Ammon's horn (tissue), 1 donor: ENCODE measurements around the gene FARP1.

Experiments used
- DNase-seq: peaks from one replicate; pipeline ENCODE4 v3.0.0-alpha.2; 2016; ENCODE audit warnings: low spot score

The FARP1 gene

GRCh38 chr13:98332222-98332621 lies 189.3 kb downstream of the FARP1 start:
- DNase-seq, result no peak

GRCh38 chr13:98332691-98333090 lies 189.8 kb downstream of the FARP1 start:
- DNase-seq, result no peak

GRCh38 chr13:98333486-98333885 lies 190.6 kb downstream of the FARP1 start:
- DNase-seq, result peak; percentile 43

- DNase-seq, result no peak
Observed at GRCh38 chr13:98334620-98335205, 191.8 kb downstream of the FARP1 start.

- no peak for DNase-seq
Observed at GRCh38 chr13:98335721-98336120, 192.8 kb downstream of the FARP1 start.

GRCh38 chr13:98338310-98338709 lies 195.4 kb downstream of the FARP1 start:
- no peak for DNase-seq

- no peak for DNase-seq
Observed at GRCh38 chr13:98339684-98340425, 197.0 kb downstream of the FARP1 start.

GRCh38 chr13:98342953-98343352 lies 200.1 kb downstream of the FARP1 start:
- DNase-seq, result no peak

- no peak for DNase-seq
Observed at GRCh38 chr13:98343461-98343860, 200.6 kb downstream of the FARP1 start.

- DNase-seq, result no peak
Observed at GRCh38 chr13:98344392-98344791, 201.5 kb downstream of the FARP1 start.

- no peak for DNase-seq
Observed at GRCh38 chr13:98345107-98345935, 202.4 kb downstream of the FARP1 start.

- no peak for DNase-seq
Observed at GRCh38 chr13:98346904-98347636, 204.2 kb downstream of the FARP1 start.

- DNase-seq, result no peak
Observed at GRCh38 chr13:98347756-98348155, 204.9 kb downstream of the FARP1 start.

- DNase-seq, result no peak
Observed at GRCh38 chr13:98348466-98349200, 205.7 kb downstream of the FARP1 start.

GRCh38 chr13:98349731-98350305 lies 206.9 kb downstream of the FARP1 start:
- DNase-seq, result no peak

GRCh38 chr13:98350746-98351330 lies 207.9 kb downstream of the FARP1 start:
- no peak for DNase-seq

- no peak for DNase-seq
Observed at GRCh38 chr13:98351636-98352035, 208.7 kb downstream of the FARP1 start.

- no peak for DNase-seq
Observed at GRCh38 chr13:98352226-98352625, 209.3 kb downstream of the FARP1 start.

GRCh38 chr13:98353750-98354149 lies 210.9 kb downstream of the FARP1 start:
- DNase-seq, result no peak

- no peak for DNase-seq
Observed at GRCh38 chr13:98358937-98359336, 216.0 kb downstream of the FARP1 start.

- no peak for DNase-seq
Observed at GRCh38 chr13:98360545-98360944, 217.7 kb downstream of the FARP1 start.
